GM21576 (cell line): ENCODE results near the gene TRIM46.
"Not testable (repeated sequence)": the region's sequence is repeated elsewhere in the genome, so short reads cannot be mapped to it uniquely, and the experiment has no call there.

Experiments used
- ATAC-seq: cut with Tn5 transposase; IDR thresholded peaks from one replicate; pipeline ENCODE4 v1.9.1; 2021; ENCODE audit warnings: mild to moderate bottlenecking, moderate library complexity; ENCODE audit not compliant: unreplicated experiment

The TRIM46 gene

GRCh38 chr1:155185783-155186066, 12.1 kb downstream of the TRIM46 start:
- ATAC-seq, result no peak

- no peak for ATAC-seq
Observed at GRCh38 chr1:155186067-155186793, 12.6 kb downstream of the TRIM46 start.

GRCh38 chr1:155186794-155187455, 13.3 kb downstream of the TRIM46 start:
- no peak for ATAC-seq

- ATAC-seq, result no peak
Observed at GRCh38 chr1:155187456-155187891, 13.8 kb downstream of the TRIM46 start.

- no peak for ATAC-seq
Observed at GRCh38 chr1:155188268-155188667, 14.6 kb downstream of the TRIM46 start.

- ATAC-seq, result not testable (repeated sequence)
Observed at GRCh38 chr1:155189926-155190325, 16.3 kb downstream of the TRIM46 start.

- ATAC-seq, result no peak
Observed at GRCh38 chr1:155191904-155192303, 18.3 kb downstream of the TRIM46 start.

- ATAC-seq, result no peak
Observed at GRCh38 chr1:155192346-155193274, 19.0 kb downstream of the TRIM46 start.

- ATAC-seq, result peak; percentile 61
Observed at GRCh38 chr1:155193275-155193990, 19.8 kb downstream of the TRIM46 start.

- not testable (repeated sequence) for ATAC-seq
Observed at GRCh38 chr1:155193991-155194240, 20.3 kb downstream of the TRIM46 start.

- ATAC-seq, result no peak
Observed at GRCh38 chr1:155195201-155196102, 21.8 kb downstream of the TRIM46 start.

GRCh38 chr1:155196103-155196892, 22.6 kb downstream of the TRIM46 start:
- no peak for ATAC-seq

- ATAC-seq, result no peak
Observed at GRCh38 chr1:155196893-155197638, 23.4 kb downstream of the TRIM46 start.

- ATAC-seq, result no peak
Observed at GRCh38 chr1:155197901-155198546, 24.4 kb downstream of the TRIM46 start.

- no peak for ATAC-seq
Observed at GRCh38 chr1:155198547-155198906, 24.9 kb downstream of the TRIM46 start.

- ATAC-seq, result no peak
Observed at GRCh38 chr1:155199792-155200191, 26.1 kb downstream of the TRIM46 start.

GRCh38 chr1:155200920-155201319, 27.3 kb downstream of the TRIM46 start:
- no peak for ATAC-seq

- ATAC-seq, result no peak
Observed at GRCh38 chr1:155202198-155202597, 28.5 kb downstream of the TRIM46 start.
